GM12874 (cell line): Measurements from ENCODE around the gene ASIC3.

Experiments used
- CTCF ChIP-seq: IDR thresholded peaks from 2 replicates; pipeline ENCODE4 v1.5.1; 2011; ENCODE audit warnings: low read depth, mild to moderate bottlenecking, control low read depth, low read length, moderate library complexity; ENCODE audit not compliant: insufficient read depth

ASIC3 gene

DNA sequence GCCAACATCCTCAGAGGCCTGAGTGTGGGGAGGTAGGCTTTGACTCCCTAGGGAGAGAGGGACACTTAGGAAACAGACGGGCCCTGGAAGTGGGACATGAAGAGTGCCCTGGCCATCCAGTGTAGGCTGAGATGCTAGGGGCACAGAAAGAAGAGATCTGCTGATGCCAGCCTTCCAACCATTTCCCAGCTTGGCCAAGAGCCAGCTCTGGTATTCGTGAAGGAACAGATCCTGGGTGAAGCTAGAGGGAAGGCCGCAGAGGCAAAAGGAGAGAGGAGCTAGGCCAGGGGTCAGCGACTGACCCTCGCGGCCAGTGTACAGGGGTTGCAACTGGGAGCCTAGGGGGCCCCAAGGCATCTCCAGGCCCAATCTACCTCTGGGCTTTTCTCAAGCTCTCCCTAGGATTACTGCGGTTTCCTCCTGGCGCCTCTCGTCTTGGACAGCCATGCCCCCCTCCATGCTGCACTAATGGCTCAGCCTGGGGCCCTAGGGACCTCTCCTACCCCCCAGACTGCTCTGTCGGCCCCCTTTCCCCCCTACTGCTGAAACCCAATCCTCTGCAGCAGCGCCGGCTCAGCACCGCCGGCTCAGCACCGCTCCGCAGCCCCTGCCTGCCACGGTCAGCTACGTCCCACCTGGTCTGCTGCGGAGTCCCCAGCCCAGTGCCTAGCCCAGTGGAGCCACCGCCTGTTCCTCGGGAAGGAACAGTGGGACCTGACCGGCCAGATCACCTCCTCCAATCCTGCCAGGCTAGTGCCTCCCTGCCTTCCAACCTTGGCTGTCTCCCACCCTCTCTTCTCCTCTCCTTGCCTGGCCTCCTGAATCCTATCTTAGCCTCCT is at the start of gene ASIC3:
Gene ASIC3, plus strand, starts transcription at position 556 of the 840 bp plus-strand sequence. CDS start 355 bp downstream, outside the sequence.
- no peak for TF ChIP-seq CTCF

- no peak for TF ChIP-seq CTCF
These were observed 49.3 kb upstream of the ASIC3 start for GRCh38 chr7:150999001-150999400.

DNA sequence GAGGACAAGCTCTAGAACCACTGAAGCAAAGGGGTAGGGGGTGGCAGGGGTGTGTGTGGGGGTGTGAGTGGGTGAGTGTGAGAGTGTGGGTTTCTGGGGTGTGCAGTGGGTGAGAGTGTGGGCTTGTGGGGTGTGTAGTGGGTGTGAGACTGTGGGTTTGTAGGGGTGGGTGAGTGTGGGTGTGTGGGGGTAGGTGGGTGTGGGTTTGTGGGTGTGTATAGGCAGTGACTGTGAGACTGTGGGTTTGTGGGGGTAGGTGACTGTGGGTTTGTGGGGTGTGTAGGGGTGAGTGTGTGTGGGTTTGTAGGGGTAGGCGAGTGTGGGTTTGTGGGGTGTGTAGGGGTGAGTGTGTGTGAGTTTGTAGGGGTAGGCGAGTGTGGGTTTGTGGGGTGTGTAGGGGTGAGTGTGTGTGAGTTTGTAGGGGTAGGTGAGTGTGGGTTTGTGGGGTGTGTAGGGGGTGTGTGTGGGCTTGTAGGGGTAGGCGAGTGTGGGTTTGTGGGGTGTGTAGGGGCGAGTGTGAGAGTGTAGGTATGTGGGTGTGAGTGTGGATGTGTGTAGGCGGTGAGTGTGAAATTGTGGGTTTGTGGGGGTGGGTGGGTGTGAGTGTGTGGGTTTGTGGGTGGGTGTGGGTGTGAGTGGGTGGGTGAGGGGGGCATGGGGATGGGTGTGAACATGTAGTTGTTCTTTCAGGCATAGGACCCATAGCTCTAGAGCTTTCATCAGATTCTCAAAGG is 48.7 kb upstream of the ASIC3 start:
- no peak for TF ChIP-seq CTCF

DNA sequence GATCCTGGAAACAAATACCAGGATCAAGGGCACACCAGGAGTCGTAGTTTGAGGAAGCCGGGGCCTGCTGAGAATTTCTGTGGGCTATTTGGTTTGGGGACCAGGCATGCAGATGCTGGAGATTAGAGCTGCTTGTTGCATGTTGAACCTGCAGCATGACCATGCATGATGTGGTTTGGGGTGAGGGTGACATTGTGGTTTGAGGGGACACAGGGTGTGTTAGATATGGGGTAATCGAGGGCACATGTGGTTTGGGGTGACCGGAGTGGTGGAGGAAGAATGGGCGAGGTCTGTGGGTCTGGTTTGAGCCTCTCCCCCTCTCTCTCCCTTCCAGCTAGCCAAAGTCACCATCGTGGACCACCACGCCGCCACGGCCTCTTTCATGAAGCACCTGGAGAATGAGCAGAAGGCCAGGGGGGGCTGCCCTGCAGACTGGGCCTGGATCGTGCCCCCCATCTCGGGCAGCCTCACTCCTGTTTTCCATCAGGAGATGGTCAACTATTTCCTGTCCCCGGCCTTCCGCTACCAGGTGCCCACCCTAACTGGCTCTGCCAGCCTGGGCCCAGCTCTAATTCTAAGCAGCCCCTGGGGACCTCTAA is 47.3 kb upstream of the ASIC3 start:
- no peak for TF ChIP-seq CTCF

GRCh38 chr7:151001546-151001945 is 46.8 kb upstream of the ASIC3 start:
- TF ChIP-seq CTCF = no peak

DNA sequence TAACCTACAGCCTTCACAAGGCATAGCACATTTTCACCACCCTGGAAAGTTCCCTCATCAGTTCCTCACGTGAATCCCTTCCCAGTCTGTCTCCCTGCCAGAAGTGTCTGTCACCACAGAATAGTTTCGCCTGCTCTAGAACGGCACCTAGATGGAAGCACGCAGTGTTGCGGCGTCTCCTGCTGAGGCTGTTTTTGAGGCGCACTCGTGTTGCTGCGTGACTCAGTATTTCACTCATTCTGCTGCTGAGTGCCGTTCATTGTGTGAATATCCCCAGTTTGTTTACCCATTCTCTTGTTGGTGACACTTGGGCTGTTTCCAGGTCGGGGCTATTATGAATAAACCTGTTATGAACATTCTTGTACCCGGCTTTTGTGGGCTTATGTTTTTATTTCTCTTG is 44.8 kb upstream of the ASIC3 start:
- no peak for TF ChIP-seq CTCF

DNA sequence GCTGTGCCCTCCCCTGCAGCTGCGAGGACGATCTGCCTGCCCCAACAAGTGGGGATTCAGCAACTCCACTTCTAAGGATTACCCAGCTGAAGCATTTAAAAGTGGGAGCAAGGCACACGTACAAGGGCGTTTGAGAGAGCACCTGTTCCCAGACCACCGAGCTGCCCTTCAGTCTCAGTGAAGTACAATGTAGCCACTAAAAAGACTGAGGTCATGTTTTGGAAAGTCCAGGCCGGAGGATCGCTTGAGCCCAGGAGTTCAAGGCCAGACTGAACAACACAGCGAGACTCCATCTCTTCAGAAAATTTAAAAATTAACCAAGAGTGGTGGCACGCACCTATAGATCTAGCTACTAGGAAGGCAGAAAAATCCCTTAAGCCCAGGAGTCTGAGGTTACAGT is 42.8 kb upstream of the ASIC3 start:
- no peak for TF ChIP-seq CTCF
